A549 treated with Mapracorat at 1 μM for 4 hours (cell line): Measurements from ENCODE around the gene PCDH11X. TPM values are rescaled to one million over a fixed set of nuclear protein-coding genes. Genes with fewer than 3 reads are reported as not detected.

Experiments used
- total RNA-seq: library from RNA; stranded (reverse); fragments of 200-300 nt; extraction: Qiagen RNA extraction; gene quantifications from 5 replicates; pipeline ENCODE4 v1.2.3, GENCODE V29; 2022

Gene PCDH11X
- total RNA-seq, result not detected in 5 replicates

GRCh38 chrX:91779135-91779534 lies at the start of gene PCDH11X:
Gene PCDH11X (plus strand): TSS chrX:91779375. CDS start chrX:91835505, 56,130 bp downstream.

